GM18505 (cell line): ENCODE measurements around the gene NHS.

ENCODE experiments used
- ATAC-seq: cut with Tn5 transposase; IDR thresholded peaks from one replicate; pipeline ENCODE4 v1.9.1; 2021; ENCODE audit not compliant: unreplicated experiment
- POLR2A ChIP-seq: IDR thresholded peaks from 4 replicates; pipeline ENCODE4 v1.6.1; 2011; ENCODE audit warnings: borderline replicate concordance; ENCODE audit not compliant: insufficient read depth, insufficient read length; ENCODE audit errors: extremely low read depth

The NHS gene

DNA sequence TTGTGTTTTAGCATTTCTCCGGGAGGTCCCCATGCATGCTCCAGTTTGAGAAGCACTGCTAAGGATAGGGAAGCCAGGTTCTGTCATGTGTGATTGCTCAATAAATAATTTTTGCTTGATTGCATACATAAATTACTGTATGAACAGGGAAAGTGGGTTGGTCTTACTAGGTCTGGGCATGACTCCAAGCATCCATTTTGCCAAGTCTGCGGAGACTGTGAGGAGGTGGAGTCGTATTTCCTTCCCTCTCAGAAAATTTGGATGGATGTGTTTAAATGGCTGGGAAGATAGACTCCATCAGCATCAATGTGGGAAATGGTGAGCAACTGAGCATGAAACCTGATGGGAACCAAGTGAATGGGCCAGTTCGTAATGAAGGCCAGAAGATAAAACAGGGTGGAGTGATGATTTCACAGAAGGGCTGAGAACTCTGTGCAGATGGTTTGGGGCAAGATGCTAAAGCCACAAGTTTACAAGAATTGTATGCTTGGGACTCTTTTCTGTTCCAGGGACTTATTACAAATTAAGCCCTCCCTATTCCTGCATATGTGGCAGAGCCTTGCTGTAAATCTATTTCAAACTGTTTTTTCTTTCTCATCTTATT, 84.1 kb downstream of the NHS start:
- no peak for ATAC-seq
- TF ChIP-seq POLR2A, result no peak

DNA sequence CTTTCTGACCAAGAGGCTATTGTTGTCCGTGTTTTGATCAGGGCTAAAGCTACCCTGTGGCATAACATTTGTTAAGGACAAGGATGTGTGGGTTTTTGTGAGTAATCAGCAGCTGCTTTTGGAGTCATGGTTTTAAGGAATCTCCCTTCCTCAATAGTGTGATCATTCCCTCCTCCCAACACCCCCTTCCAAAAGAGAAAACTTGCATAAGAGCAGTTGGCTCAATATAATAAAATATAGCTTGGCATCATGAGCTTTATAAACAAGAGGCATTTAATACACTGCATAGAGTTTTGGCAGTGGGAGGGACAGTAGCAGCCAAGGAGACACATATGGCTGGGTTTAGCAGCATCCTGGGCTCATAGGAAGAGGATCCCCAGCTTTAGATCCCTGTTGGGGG, 84.7 kb downstream of the NHS start:
- ATAC-seq, result no peak
- no peak for TF ChIP-seq POLR2A

DNA sequence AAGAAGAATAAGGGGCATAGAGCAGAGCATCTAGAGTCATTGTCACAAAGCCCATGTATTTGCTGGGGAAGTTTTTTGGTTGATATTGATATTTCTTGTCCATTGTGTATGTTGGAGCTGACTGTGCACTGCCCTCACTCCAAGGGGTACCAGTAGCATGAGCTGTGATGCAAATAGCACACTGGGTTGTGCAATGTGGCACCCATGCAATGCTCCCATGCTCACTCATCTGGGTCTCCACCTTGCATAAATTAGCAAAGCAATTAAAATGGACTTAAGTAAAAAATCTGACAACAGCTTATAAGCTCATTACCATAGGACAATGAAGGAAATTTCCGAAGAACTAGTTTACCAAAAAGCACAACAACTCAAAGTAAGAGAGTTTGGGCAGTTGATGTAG, 87.9 kb downstream of the NHS start:
- ATAC-seq, result no peak
- no peak for TF ChIP-seq POLR2A

DNA sequence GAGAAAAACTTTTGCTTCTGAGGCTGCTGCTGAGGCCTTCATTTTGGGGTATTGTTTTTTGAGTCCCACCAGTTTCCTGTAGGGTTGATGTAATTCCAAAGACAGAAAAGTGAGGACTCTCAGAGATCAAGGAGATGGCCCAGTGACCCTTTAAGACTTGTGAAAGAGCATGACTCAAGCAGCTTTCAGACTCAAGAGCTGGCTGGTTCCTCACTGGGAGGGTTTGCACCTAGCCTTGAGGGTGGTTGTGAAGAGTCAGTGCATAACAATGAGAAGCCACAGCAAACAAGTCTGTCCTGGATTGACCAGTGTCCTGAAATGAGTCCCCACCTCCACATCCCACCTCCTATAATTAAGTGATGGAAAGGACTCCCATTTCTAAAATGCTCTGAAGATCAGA, 89.2 kb downstream of the NHS start:
- ATAC-seq, result no peak
- TF ChIP-seq POLR2A, result no peak

DNA sequence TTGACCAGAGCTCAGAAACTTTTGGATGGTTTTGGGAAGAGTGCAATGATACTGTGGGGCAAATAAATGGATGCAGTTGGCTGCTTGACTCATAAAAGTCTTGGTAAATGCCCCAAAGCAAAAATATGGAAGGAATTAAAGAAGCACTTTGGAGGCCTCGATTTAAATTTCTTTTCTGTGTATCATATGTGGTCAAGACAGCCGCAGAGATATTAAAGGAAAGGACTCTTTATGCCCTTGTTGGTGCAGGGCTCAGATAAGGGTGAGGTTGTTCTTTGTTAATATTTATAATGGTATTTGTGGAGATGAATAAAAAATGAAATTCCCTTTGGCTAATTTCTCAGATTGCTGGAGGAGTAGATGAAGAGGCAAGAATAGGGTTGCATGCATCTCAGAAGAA, 90.2 kb downstream of the NHS start:
- no peak for TF ChIP-seq POLR2A
- no peak for ATAC-seq

DNA sequence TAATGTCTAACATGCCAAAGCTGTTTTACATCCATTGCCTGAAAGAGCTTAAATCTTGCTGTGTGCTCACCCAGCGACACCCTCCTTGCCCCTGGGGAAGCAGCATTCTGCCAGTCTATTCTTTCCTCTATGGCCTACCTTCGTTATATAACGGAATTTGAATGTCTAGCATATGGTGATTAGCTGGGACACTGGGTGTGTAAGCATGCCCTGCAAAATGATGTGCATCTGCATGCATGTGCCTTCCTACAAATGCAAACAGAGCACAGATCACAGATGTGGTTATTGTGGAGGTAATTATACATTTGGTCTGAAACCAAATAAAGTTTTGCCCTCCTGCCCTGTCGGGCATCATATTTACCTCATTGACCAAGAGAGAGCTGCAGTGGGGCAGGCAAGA, 90.8 kb downstream of the NHS start:
- no peak for TF ChIP-seq POLR2A
- no peak for ATAC-seq

DNA sequence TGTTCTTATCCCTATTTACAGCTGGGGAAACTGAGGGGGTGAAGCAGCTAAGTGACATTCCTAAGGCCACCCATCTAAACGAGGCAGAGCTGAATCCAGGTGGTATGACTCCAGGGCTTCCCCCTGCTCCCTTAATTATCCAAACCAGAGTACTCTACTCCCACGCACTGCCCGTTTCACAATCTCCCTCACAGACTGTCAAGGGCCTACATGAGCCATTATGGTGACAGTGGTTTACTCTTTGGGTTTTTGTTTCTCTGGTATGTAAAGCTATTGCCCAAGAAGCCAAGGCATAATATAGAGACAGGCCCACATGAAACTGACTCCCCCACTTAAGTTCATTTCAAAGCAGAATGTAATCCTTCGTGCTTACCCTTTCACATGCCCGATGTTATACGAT, 95.1 kb downstream of the NHS start:
- no peak for ATAC-seq
- TF ChIP-seq POLR2A, result no peak

DNA sequence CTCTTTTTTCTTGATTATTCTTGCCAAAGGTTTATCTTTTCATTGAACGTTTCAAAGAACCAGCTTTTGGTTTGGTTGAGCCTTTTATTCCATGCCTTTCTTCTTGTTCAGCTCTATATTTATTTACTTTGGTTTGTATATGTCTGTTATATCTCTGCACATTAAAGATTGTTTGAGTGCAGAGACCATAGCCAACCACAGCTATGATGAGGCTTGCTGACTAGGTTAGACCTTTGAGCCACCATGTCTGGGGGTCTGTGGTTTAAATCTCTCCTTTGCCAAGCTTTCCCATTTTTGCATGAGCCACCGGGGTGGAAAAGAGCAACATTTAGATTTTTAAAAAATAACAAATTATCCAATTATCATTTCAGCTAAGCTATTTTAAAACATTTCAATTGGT, 96.1 kb downstream of the NHS start:
- no peak for TF ChIP-seq POLR2A
- ATAC-seq, result no peak

DNA sequence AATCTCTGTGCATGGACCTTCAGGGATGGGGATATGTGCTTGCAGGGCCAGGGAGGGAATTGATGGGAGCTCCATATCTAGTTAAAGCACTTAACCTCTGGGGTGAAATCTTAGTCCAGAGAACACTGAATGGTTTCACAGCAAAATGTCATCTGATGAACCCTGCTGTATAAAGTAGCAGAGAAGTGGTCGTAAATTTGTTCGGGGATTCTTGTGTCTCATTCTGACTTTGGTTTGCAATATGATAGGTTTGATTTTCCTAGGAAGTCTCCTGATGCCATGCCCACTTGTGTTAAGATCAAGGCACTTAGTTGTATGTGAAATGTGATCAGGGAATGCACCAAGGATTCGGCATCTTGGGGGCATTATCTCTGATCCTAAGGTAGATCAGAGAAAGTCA, 96.9 kb downstream of the NHS start:
- no peak for TF ChIP-seq POLR2A
- no peak for ATAC-seq

DNA sequence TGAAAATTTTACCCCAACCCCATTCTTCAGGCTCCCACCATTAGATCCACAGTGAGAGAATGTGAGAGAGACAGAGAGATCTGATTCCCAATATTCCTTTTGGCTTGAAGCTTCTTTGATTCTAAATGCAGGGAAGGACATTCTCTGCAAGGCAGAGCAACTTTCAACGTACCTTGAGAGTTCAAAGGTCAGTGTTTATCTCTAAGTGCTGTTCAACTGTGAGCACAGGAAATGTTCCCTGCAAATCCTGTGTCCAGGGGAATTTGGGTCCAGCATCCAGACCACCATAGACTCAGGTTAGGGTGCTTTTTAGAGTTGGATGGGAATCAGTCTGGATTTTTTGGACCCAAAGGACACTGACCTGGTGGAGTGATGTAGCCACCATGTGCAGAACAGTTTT, 97.4 kb downstream of the NHS start:
- TF ChIP-seq POLR2A, result no peak
- ATAC-seq, result no peak

DNA sequence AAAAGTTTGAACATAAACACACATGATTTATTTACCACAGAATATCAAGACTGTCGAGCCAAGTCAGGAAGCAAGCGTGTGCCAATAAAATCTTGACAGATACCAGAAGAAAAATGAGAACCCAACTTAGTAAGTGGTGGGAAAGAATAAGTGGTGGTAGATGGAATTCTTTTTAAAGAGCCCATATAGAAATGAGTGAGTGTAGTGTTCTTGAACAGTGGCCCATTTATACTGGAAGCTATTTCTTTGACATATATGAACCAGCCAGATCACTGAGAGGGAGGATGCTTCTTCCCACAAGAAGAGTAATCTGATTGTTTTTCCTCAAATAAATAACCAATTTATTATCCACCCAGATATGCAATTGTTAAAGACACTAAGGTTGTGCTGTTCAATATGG, 98.0 kb downstream of the NHS start:
- no peak for ATAC-seq
- TF ChIP-seq POLR2A, result no peak

DNA sequence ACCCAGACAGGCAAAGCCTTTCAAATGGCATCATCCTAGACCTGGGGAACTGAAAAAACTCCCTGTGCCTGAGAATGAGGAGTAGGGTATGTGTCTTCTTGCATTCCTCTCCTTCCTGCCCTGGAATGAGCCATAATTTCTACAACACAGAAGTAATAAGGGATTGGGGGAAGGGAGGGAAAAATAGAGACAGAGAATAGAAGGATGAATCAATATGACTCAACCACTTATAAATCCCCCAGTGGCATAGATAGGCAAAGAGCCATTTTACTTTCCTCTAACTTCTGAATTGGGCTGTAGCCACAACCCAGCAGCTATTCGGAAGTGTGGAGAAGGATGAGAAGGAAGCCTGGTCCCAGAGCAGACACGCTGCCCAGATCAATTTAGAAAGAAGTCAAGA, 99.9 kb downstream of the NHS start:
- ATAC-seq, result no peak
- no peak for TF ChIP-seq POLR2A

DNA sequence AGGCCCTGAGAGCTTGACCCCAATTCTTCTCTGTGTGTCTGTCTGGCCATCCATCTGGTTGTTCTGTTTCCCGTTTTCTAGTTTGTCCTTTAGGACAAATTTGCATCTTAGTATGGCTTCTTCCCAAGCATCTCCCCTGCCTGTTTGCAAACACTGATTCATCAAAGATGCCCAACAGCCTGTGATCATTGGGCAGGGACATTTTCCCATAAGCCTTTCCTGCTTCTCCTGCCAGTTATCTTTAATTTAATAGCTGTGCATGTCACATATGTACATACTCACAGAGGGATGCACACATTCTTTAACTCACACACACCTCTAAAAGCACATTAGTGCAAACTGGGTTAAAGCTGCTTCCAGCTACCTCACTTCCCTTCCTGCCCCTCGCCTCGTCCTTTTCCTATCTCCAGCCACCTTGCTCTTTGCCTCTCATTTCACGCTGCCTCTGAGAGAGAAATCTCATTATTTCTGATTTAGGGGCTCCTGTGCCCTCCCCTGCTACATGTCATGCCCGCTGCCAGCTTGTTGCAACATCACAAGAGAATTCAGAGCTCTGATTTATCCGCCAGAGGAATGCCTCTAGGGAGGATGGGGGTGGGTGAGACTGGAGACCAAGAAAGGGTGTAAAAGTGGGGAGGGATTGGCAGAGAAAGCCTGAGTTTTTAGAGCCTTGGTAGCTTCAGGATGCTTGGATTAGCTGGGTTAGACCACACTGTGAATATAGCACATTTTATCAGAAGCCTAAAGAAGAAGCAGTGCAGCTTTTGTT, 100.6 kb downstream of the NHS start:
- no peak for ATAC-seq
- no peak for TF ChIP-seq POLR2A

DNA sequence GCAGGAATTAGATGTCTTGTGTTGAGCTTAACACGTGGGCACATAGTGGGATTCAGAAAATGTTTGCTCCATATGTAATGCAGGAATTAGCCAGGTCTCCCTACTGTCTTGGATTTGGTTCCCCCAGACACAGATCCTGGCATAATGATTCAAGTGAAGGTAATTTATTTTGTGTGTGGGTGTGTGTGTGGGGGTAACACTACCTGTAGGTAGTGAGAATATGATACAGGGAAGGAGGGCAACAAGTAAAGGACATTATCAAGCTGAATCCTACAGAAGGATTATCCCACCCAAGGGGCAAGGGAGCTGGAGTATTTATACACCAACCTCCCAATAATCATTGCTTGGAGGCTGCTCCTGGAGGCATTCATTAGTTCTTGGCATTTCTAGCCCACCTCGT, 101.4 kb downstream of the NHS start:
- TF ChIP-seq POLR2A, result no peak
- no peak for ATAC-seq
